Measurements from ENCODE around the gene CNN1.
"Not testable (repeated sequence)": the region's sequence is repeated elsewhere in the genome, so short reads cannot be mapped to it uniquely, and the experiment has no call there.

The CNN1 gene

GRCh38 chr19:11565649-11565980 lies 27.0 kb downstream of the CNN1 start:
- H3K4me1 Mint-ChIP-seq = peaks cover 40% of the 10 kb centered on the region
- H3K27me3 Mint-ChIP-seq; H3K4me3 Mint-ChIP-seq; H3K36me3 Mint-ChIP-seq; ATAC-seq (ENCODE audit: low read depth); H3K9me3 Mint-ChIP-seq; DNase-seq (ENCODE audit: low spot score in 2 of 2): not testable (repeated sequence)
- H3K27ac Mint-ChIP-seq = peak overlapping the region; percentile 87

GRCh38 chr19:11566164-11566563 lies 27.5 kb downstream of the CNN1 start:
- Mint-ChIP-seq H3K36me3 (peaks cover 2% of the 10 kb centered on the region), H3K27me3 (no peaks in the 10 kb centered on the region), H3K4me3 (peak overlapping the region; percentile 60), H3K27ac (peak overlapping the region; percentile 87), H3K9me3 (no peaks in the 10 kb centered on the region), H3K4me1 (peaks cover 37% of the 10 kb centered on the region)
- no peak for ATAC-seq (ENCODE audit: low read depth)
- DNase-seq (ENCODE audit: low spot score in 2 of 2) = no peak

- Mint-ChIP-seq H3K27ac (no peak overlapping the region), H3K4me1 (peaks cover 29% of the 10 kb centered on the region), H3K9me3 (no peaks in the 10 kb centered on the region), H3K4me3 (no peak overlapping the region), H3K36me3 (peaks cover 5% of the 10 kb centered on the region), H3K27me3 (no peaks in the 10 kb centered on the region)
- ATAC-seq (ENCODE audit: low read depth) (no peak), DNase-seq (ENCODE audit: low spot score in 2 of 2) (no peak)
Measured at GRCh38 chr19:11570039-11570462, 31.4 kb downstream of the CNN1 start.

- ATAC-seq (ENCODE audit: low read depth); H3K4me3 Mint-ChIP-seq; H3K27me3 Mint-ChIP-seq; H3K27ac Mint-ChIP-seq; H3K9me3 Mint-ChIP-seq; DNase-seq (ENCODE audit: low spot score in 2 of 2): not testable (repeated sequence)
- Mint-ChIP-seq H3K4me1 (peaks cover 38% of the 10 kb centered on the region), H3K36me3 (peaks cover 12% of the 10 kb centered on the region)
Measured at GRCh38 chr19:11573354-11573753, 34.7 kb downstream of the CNN1 start.

GRCh38 chr19:11573763-11574162 lies 35.1 kb downstream of the CNN1 start:
- H3K27ac Mint-ChIP-seq, H3K9me3 Mint-ChIP-seq: not testable (repeated sequence)

GRCh38 chr19:11574689-11575088 lies 36.0 kb downstream of the CNN1 start:
- H3K36me3 Mint-ChIP-seq = peaks cover 12% of the 10 kb centered on the region
- ATAC-seq (ENCODE audit: low read depth) = peak; percentile 57
- H3K27ac Mint-ChIP-seq = peak overlapping the region; percentile 88

More at GRCh38 chr19:11573763-11574162, 35.1 kb downstream of the CNN1 start:
- DNase-seq (ENCODE audit: low spot score in 2 of 2); H3K4me3 Mint-ChIP-seq; H3K27me3 Mint-ChIP-seq; ATAC-seq (ENCODE audit: low read depth): not testable (repeated sequence)
- peaks cover 36% of the 10 kb centered on the region for H3K4me1 Mint-ChIP-seq
- H3K36me3 Mint-ChIP-seq = peaks cover 12% of the 10 kb centered on the region

GRCh38 chr19:11576227-11576626 lies 37.6 kb downstream of the CNN1 start:
- DNase-seq (ENCODE audit: low spot score in 2 of 2) = no peak
- Mint-ChIP-seq H3K4me3 (no peak overlapping the region), H3K9me3 (peaks cover 1% of the 10 kb centered on the region), H3K4me1 (peaks cover 36% of the 10 kb centered on the region), H3K27ac (no peak overlapping the region), H3K36me3 (peaks cover 12% of the 10 kb centered on the region), H3K27me3 (no peaks in the 10 kb centered on the region)
- no peak for ATAC-seq (ENCODE audit: low read depth)

More at GRCh38 chr19:11574689-11575088, 36.0 kb downstream of the CNN1 start:
- Mint-ChIP-seq H3K27me3 (no peaks in the 10 kb centered on the region), H3K9me3 (no peaks in the 10 kb centered on the region), H3K4me1 (peaks cover 34% of the 10 kb centered on the region), H3K4me3 (peak overlapping the region; percentile 32)
- DNase-seq (ENCODE audit: low spot score in 2 of 2) = no peak

- peaks cover 41% of the 10 kb centered on the region for H3K4me1 Mint-ChIP-seq
- H3K27me3 Mint-ChIP-seq = no peaks in the 10 kb centered on the region
- DNase-seq (ENCODE audit: low spot score in 2 of 2) (no peak), ATAC-seq (ENCODE audit: low read depth) (no peak)
- H3K4me3 Mint-ChIP-seq = peak within 1 kb of the TSS; percentile 84
- H3K27ac Mint-ChIP-seq = peak within 1 kb of the TSS; percentile 45
- H3K9me3 Mint-ChIP-seq = peaks cover 1% of the 10 kb centered on the region
- peaks cover 12% of the 10 kb centered on the region for H3K36me3 Mint-ChIP-seq
Measured at GRCh38 chr19:11577451-11578257, 39.0 kb downstream of the CNN1 start, which contains the start of gene ACP5. Gene ACP5, minus strand, starts transcription at chr19:11577645. Its CDS starts 328 bp downstream, at chr19:11577317.

GRCh38 chr19:11578258-11579142 lies 39.8 kb downstream of the CNN1 start:
- no peaks in the 10 kb centered on the region for H3K27me3 Mint-ChIP-seq
- H3K27ac Mint-ChIP-seq = peak overlapping the region; percentile 94
- peak overlapping the region; percentile 92 for H3K4me3 Mint-ChIP-seq
- peaks cover 12% of the 10 kb centered on the region for H3K36me3 Mint-ChIP-seq
- ATAC-seq (ENCODE audit: low read depth) (peak; percentile 44), DNase-seq (ENCODE audit: low spot score in 2 of 2) (peak in 1 of 2 donors; percentile 49)
- peaks cover 1% of the 10 kb centered on the region for H3K9me3 Mint-ChIP-seq
- peaks cover 44% of the 10 kb centered on the region for H3K4me1 Mint-ChIP-seq

- Mint-ChIP-seq H3K4me1 (peaks cover 42% of the 10 kb centered on the region), H3K4me3 (peak overlapping the region; percentile 92), H3K9me3 (peaks cover 1% of the 10 kb centered on the region), H3K27ac (peak overlapping the region; percentile 94), H3K27me3 (no peaks in the 10 kb centered on the region), H3K36me3 (peaks cover 10% of the 10 kb centered on the region)
- ATAC-seq (ENCODE audit: low read depth) (no peak), DNase-seq (ENCODE audit: low spot score in 2 of 2) (no peak)
Measured at GRCh38 chr19:11580116-11580515, 41.5 kb downstream of the CNN1 start.

GRCh38 chr19:11581740-11582139 lies 43.1 kb downstream of the CNN1 start:
- peaks cover 1% of the 10 kb centered on the region for H3K9me3 Mint-ChIP-seq
- H3K27me3 Mint-ChIP-seq = no peaks in the 10 kb centered on the region
- H3K27ac Mint-ChIP-seq = peak overlapping the region; percentile 94
- ATAC-seq (ENCODE audit: low read depth) = peak; percentile 71
- DNase-seq (ENCODE audit: low spot score in 2 of 2) = peak; percentile 59 to 78
- peaks cover 3% of the 10 kb centered on the region for H3K36me3 Mint-ChIP-seq
- H3K4me3 Mint-ChIP-seq = peak overlapping the region; percentile 77
- peaks cover 38% of the 10 kb centered on the region for H3K4me1 Mint-ChIP-seq

GRCh38 chr19:11586331-11586730 lies 47.7 kb downstream of the CNN1 start:
- Mint-ChIP-seq H3K27ac (no peak overlapping the region), H3K4me3 (no peak overlapping the region), H3K36me3 (no peaks in the 10 kb centered on the region), H3K27me3 (no peaks in the 10 kb centered on the region), H3K9me3 (no peaks in the 10 kb centered on the region), H3K4me1 (peaks cover 25% of the 10 kb centered on the region)
- DNase-seq (ENCODE audit: low spot score in 2 of 2) = no peak
- ATAC-seq (ENCODE audit: low read depth) = no peak

- Mint-ChIP-seq H3K36me3 (no peaks in the 10 kb centered on the region), H3K4me1 (peaks cover 21% of the 10 kb centered on the region), H3K27me3 (no peaks in the 10 kb centered on the region), H3K4me3 (no peak overlapping the region), H3K27ac (peak overlapping the region; percentile 78), H3K9me3 (no peaks in the 10 kb centered on the region)
- DNase-seq (ENCODE audit: low spot score in 2 of 2) = peak; percentile 85 to 91
- ATAC-seq (ENCODE audit: low read depth) = peak; percentile 43
Measured at GRCh38 chr19:11587302-11587974, 48.8 kb downstream of the CNN1 start.
